GM19452 (cell line): ENCODE measurements around the gene DOCK9.
A peak's percentile ranks its signal among the peaks of the same experiment; 100 is the strongest.
"Not testable (repeated sequence)": the region's sequence is repeated elsewhere in the genome, so short reads cannot be mapped to it uniquely, and the experiment has no call there.

Source experiments
- ATAC-seq: cut with Tn5 transposase; IDR thresholded peaks from one replicate; pipeline ENCODE4 v1.9.1; 2021; ENCODE audit not compliant: unreplicated experiment

DOCK9 gene

GRCh38 chr13:98778749-98779148 is 199.1 kb downstream of the DOCK9 start:
- no peak for ATAC-seq

GRCh38 chr13:98776644-98777043 is 201.2 kb downstream of the DOCK9 start:
- no peak for ATAC-seq

DNA sequence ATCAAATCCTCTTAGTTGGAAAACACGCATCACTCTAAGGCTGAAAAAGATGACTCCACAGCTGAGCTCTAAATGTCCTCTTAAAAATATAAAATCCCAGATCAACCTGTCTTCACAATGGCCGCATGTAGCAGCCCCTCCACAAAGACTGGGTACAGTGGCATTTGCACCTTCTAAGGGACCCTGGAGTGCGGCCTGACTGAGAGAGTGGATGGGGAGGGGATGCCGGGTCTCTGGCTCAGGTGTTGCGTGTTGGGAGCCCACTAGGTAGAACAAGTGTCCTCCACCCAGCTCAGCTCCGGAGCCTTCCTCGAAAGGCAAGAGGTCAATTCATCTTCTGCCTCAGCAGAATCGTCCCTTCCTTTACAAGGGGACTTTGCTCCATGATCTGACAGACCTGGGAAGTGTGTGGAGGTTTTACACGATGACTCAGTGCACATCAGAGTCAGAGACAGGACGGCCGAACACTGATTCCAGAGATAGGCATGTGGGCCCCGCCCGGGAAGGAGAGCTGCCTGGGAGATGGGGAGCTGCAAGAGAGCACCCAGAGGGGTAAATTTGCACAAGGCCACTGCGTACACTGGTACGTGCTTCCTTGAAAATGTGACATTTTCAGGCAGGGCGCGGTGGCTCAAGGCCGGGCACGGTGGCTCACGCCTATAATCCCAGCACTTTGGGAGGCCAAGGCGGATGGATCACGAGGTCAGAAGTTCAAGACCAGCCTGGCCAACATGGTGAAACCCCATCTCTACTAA is 201.8 kb downstream of the DOCK9 start:
- no peak for ATAC-seq

DNA sequence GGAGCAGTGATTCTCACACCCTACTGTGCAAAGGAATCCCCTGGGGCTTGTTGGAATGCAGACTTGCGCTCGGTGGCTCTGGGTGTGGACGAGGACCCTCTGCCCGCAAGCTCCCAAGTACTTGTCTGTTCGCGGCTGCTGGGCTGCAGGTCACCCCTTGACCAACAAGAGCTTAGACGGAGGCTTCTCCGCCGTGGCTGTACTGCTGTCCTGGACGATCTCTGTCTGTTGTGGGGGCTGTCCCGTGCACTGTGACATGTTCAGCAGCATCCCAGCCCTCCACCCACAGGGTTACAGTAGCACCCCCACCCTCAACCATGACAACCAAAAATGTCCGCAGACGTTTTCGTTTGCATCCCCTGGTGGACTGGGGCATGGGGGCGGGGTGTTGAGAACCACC is 202.5 kb downstream of the DOCK9 start:
- no peak for ATAC-seq

DNA sequence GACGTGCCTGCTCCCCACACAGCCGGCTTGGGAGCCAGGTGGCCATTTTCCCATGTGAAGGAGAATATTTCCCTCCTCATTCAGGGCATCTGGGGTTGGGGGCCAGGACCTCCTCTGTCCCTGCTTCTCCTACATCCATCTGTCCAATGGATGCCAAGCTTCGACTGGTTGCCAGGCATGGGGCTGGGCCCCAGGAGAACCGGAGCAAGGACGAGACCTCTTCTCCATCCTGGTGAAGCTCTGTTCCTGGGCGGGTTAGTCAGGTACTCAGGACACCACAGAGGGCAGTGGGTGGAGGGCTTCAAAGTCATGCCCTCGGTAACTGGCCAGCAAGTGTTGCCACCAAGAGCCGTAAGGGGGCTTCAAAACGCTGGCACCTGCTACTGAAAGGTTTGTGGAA is 203.1 kb downstream of the DOCK9 start:
- no peak for ATAC-seq

DNA sequence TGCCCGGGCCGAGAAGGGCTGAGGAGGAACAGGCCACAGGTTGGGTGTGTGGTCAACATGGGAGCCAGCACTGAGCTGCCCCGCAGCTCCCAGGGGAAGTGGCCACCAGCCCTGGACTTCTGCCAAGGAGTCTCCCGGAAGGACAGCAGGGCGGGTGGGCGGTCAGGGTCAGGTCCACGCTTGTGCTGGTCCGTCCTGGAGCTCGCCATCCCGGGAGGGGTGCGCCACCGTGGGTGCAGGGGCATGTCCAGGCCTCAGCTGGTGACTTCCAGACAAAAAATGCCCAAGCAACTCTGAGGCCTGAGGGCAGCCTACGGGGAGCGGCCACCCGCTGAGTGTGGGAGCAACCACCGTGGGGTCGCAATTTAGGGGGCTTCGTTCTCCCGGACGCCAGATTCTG is 203.9 kb downstream of the DOCK9 start:
- ATAC-seq = no peak

DNA sequence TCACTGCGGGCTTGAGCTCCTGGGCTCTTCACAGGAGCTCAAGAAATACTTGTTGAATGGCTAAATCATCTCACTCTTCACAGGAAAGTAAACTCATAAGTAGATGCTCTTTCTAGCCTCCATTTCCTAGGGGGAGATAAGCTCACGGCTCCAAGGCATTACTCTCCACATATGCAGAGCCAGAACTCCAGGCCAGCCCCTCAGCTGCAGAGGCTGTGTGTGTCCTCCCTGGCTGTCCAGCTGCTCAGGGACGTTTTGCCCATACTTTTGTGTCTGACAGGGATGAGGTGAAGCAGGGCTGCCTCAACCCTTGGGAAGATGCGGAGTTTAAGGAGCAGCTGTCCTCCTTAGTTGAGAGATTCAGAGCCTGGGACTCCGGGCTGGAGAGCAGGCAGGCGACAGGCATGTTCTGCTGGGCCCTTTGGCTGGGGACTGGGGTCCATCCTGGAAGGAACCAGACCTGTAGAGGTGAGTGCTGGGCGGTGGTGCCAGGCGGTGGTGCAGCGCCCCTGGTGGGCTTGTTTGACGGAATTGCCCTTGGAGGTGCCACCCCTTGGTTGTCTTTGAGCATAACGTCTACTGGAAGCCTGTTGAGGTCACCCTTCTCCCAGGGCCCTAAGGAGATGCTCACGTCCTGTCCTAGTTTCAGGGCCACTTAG is 204.9 kb downstream of the DOCK9 start:
- no peak for ATAC-seq

GRCh38 chr13:98771838-98772611 is 205.8 kb downstream of the DOCK9 start:
- no peak for ATAC-seq

GRCh38 chr13:98769736-98770135 is 208.1 kb downstream of the DOCK9 start:
- ATAC-seq = no peak

DNA sequence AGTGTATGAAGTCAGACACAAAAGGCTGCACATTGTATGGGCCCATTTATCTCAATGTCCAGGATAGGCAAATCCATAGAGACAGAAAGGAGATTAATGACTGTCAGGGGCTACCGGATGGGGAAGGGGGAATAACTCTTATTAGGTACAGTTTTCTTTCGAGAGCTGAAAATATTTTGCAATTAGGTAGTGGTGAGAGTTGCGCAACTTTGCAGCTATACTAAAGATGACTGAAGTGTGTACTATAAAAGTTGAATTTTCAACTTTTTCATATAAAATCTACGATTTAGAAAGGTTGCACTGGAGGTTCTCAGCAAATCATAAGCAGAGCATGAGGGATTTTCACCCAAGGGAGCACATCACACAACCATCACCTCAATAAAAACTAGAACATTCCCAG is 209.3 kb downstream of the DOCK9 start:
- ATAC-seq = no peak

GRCh38 chr13:98766697-98767096 is 211.2 kb downstream of the DOCK9 start:
- ATAC-seq = no peak

DNA sequence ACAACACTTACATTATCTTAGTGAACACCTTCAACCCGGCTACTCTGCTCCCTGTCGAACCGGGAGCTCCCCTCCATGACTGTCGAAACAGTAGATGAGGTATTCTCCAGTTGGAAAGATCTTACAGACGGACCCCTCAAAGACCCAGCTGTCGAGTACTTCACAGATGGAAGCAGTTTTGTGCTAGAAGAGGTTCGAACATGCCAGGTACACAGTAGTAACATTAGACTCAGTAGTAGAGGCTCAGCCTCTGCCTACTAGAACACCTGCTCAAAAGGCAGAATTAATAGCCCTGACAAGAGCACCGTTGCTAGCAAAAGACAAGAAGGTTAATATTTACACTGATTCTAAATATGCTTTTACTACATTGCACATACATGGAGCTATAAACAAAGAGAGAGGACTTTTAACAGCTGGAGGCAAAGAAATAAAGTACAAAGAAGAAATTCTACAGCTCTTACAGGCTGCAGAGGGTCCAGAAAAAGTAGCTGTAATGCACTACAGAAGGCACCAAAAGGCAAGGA is 211.8 kb downstream of the DOCK9 start:
- no peak for ATAC-seq

GRCh38 chr13:98761986-98762616 is 215.8 kb downstream of the DOCK9 start:
- no peak for ATAC-seq

GRCh38 chr13:98761126-98761985 is 216.5 kb downstream of the DOCK9 start:
- ATAC-seq = peak; percentile 72

- ATAC-seq = no peak
Observed at GRCh38 chr13:98755729-98756128, 222.1 kb downstream of the DOCK9 start.

DNA sequence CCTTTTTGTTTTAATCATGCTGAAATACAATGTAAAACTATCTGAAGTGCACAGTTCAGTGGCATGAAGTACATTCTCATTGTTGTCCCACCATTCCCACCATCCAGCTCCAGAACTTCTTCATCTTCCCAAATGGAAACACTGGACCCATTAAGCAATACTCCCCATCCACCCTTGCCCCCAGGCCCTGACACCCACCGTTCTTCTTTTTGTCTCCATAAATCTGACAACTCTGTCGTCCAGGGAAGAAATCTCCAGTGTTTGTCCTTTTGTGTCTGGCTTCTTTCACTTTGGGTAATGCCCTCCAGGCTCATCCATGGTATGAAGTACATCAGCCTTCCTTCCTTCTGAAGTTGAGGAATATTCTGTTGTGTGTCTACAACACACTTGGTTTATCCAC is 222.7 kb downstream of the DOCK9 start:
- ATAC-seq = no peak

GRCh38 chr13:98754468-98754867 is 223.4 kb downstream of the DOCK9 start:
- not testable (repeated sequence) for ATAC-seq

DNA sequence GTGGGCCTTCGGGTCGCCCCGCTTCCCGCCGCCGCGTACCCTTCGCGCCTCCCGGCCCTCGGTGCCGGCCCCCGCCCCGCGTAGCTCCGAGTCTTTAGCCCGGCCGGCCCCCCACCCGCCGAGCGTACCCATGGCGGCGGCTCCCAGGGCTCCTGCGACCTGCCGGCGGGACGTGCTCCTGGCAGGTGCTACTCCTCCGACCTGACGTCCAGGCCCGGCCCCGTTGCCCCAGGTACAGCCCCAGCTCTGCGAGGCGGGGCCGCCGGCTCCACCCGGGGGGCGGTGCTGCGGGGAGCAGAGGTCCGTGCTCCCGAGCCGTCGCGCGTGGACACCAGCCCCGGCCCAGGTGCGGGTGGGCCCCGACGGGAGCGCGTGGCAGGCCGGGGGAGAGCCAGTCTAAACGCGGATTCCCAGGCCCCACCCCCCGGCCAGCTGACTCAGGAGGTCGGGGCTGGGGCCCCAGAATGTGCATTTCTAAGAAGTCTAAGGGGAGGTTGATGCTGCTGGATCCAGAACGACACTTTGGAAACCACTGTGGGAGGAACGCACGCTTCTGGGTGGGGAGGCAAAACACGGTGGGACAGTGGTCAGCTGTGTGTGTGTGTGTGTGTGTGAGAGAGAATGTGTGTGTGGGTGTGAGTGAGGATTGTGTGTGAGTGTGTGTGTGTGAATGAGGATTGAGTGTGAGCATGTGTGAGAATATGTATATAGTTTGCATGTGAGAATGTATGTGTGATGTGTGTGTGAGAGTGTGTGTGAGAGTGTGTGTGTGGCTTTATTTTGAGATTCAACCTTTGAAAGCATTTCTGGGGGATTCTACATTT is 225.2 kb downstream of the DOCK9 start, which contains the start of gene SLC15A1:
SLC15A1 (minus strand) TSS at position 206 of the 824 bp plus-strand sequence; CDS start at position 132, 74 bp downstream.
- no peak for ATAC-seq

GRCh38 chr13:98751861-98752466 is 225.9 kb downstream of the DOCK9 start:
- ATAC-seq = no peak
